ENCODE data around the gene TAF11. TPM values are rescaled to one million over a fixed set of nuclear protein-coding genes. Genes with fewer than 3 reads are reported as not detected.

Gene TAF11
- total and polyA plus RNA-seq, 2 donors from 2014 or later = 21.1 to 27.3 TPM

DNA sequence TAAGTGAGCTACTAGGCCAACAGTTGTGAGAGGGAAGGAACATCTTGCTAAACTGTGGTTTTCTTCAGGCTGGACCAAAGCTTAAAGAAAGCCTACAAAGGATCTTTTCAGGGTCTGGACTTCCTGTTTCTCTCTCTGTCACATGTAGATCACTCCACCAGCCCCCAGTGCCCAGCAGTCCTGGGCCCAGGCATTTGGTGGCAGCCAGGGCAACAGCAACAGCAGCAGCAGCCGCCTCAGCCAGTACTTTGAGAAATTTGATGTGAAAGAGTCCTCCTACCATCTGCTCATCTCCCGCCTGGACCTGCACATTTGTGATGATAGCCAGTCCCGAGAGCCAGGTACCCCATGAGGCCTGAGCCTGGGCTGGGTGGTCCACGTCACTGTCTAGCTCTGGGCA is 51.8 kb downstream of the TAF11 start:
- intact Hi-C loops (cut with DNase I) = no loop called here
- H3K9ac ChIP-seq (ENCODE audit: low read length in 3 of 3) = no peak overlapping the region
- TF ChIP-seq, protein P1, sequence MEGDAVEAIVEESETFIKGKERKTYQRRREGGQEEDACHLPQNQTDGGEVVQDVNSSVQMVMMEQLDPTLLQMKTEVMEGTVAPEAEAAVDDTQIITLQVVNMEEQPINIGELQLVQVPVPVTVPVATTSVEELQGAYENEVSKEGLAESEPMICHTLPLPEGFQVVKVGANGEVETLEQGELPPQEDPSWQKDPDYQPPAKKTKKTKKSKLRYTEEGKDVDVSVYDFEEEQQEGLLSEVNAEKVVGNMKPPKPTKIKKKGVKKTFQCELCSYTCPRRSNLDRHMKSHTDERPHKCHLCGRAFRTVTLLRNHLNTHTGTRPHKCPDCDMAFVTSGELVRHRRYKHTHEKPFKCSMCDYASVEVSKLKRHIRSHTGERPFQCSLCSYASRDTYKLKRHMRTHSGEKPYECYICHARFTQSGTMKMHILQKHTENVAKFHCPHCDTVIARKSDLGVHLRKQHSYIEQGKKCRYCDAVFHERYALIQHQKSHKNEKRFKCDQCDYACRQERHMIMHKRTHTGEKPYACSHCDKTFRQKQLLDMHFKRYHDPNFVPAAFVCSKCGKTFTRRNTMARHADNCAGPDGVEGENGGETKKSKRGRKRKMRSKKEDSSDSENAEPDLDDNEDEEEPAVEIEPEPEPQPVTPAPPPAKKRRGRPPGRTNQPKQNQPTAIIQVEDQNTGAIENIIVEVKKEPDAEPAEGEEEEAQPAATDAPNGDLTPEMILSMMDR (IDR thresholded peaks at IDR 0.05; ENCODE audit: borderline replicate concordance, extremely low read depth, insufficient read depth) = no peak
- peaks cover 7 to 29% (median 17%) of the 10 kb centered on the region in 3 donors for H3K36me3 ChIP-seq (ENCODE audit: control insufficient read depth in 2 of 3, insufficient read depth in 3 of 3, low read length in 3 of 3)
- H3K9me3 ChIP-seq (ENCODE audit: control insufficient read depth in 2 of 3, insufficient read depth in 1 of 3, low read length in 3 of 3) = no peaks in the 10 kb centered on the region
- H3K27me3 ChIP-seq (ENCODE audit: control insufficient read depth, insufficient read depth, low read length) = no peaks in the 10 kb centered on the region
- no peak overlapping the region for H3K4me3 ChIP-seq (ENCODE audit: low read length in 3 of 3)
- H3K4me1 ChIP-seq (ENCODE audit: control insufficient read depth in 2 of 3, insufficient read depth in 2 of 3, low read depth in 1 of 3, low read length in 3 of 3) = no peaks in the 10 kb centered on the region
- FAIRE-seq (no peak), DNase-seq (no peak)
- no peak overlapping the region for H3K27ac ChIP-seq (ENCODE audit: low read depth in 2 of 2, low read length in 2 of 2)

- FAIRE-seq (no peak), DNase-seq (no peak)
- TF ChIP-seq, protein P1 (IDR thresholded peaks at IDR 0.05; ENCODE audit: borderline replicate concordance, extremely low read depth, insufficient read depth) = no peak
Observed at GRCh38 chr6:34834789-34835518, 52.9 kb downstream of the TAF11 start.

GRCh38 chr6:34832942-34833341 is 54.9 kb downstream of the TAF11 start:
- TF ChIP-seq, protein P1 (IDR thresholded peaks at IDR 0.05; ENCODE audit: borderline replicate concordance, extremely low read depth, insufficient read depth) = no peak
- DNase-seq = no peak
- Histone ChIP-seq H3K27me3 (ENCODE audit: control insufficient read depth, insufficient read depth, low read length) (no peaks in the 10 kb centered on the region), H3K4me3 (ENCODE audit: low read length in 3 of 3) (no peak overlapping the region), H3K4me1 (ENCODE audit: control insufficient read depth in 2 of 3, insufficient read depth in 2 of 3, low read depth in 1 of 3, low read length in 3 of 3) (no peaks in the 10 kb centered on the region), H3K27ac (ENCODE audit: low read depth in 2 of 2, low read length in 2 of 2) (no peak overlapping the region), H3K36me3 (ENCODE audit: control insufficient read depth in 2 of 3, insufficient read depth in 3 of 3, low read length in 3 of 3) (peaks cover 9 to 29% (median 14%) of the 10 kb centered on the region in 3 donors), H3K9me3 (ENCODE audit: control insufficient read depth in 2 of 3, insufficient read depth in 1 of 3, low read length in 3 of 3) (no peaks in the 10 kb centered on the region), H3K9ac (ENCODE audit: low read length in 3 of 3) (no peak overlapping the region)
- no peak for FAIRE-seq
- intact Hi-C loops (cut with DNase I) = no loop called here

More at GRCh38 chr6:34834789-34835518, 52.9 kb downstream of the TAF11 start:
- H3K27me3 ChIP-seq (ENCODE audit: control insufficient read depth, insufficient read depth, low read length) = no peaks in the 10 kb centered on the region
- H3K4me3 ChIP-seq (ENCODE audit: low read length in 3 of 3) = no peak overlapping the region
- no peak overlapping the region for H3K27ac ChIP-seq (ENCODE audit: low read depth in 2 of 2, low read length in 2 of 2)
- H3K9ac ChIP-seq (ENCODE audit: low read length in 3 of 3) = no peak overlapping the region
- H3K36me3 ChIP-seq (ENCODE audit: control insufficient read depth in 2 of 3, insufficient read depth in 3 of 3, low read length in 3 of 3) = peaks cover 7 to 29% (median 17%) of the 10 kb centered on the region in 3 donors
- H3K9me3 ChIP-seq (ENCODE audit: control insufficient read depth in 2 of 3, insufficient read depth in 1 of 3, low read length in 3 of 3) = no peaks in the 10 kb centered on the region
- H3K4me1 ChIP-seq (ENCODE audit: control insufficient read depth in 2 of 3, insufficient read depth in 2 of 3, low read depth in 1 of 3, low read length in 3 of 3) = no peaks in the 10 kb centered on the region
- intact Hi-C loops (cut with DNase I) = no loop called here
